Naive thymus-derived CD4-positive, alpha-beta T cell (primary cell): Measurements from ENCODE around the gene KNDC1. TPM values are rescaled to one million over a fixed set of nuclear protein-coding genes. Genes with fewer than 3 reads are reported as not detected.
"Not testable (repeated sequence)": the region's sequence is repeated elsewhere in the genome, so short reads cannot be mapped to it uniquely, and the experiment has no call there.

Experiments used
- ATAC-seq: fragments of 150-1000 bp; cut with Tn5 transposase; 2 replicates; pipeline ENCODE4 v1.10.0; 2021; ENCODE audit warnings: mild to moderate bottlenecking, moderate library complexity
- CTCF ChIA-PET: fragments of 350-600 bp; sonication (Branson Sonifier 250); formaldehyde crosslinking; loops from one replicate; lab custom pipeline; 2021; ENCODE audit warnings: antibody characterized with exemption; lab: Charles Lee
- POLR2A ChIA-PET: fragments of 350-600 bp; sonication (Branson Sonifier 250); formaldehyde crosslinking; loops from one replicate; lab custom pipeline; 2021; ENCODE audit warnings: antibody characterized with exemption, inconsistent platforms; lab: Charles Lee
- DNase-seq, 9 donors: peaks; one replicate each; pipeline versions ENCODE4 v3.0.0 to v3.0.0-alpha.2; 2020 to 2022; ENCODE audit warnings: mixed read lengths in 1 of 9
- H3K27ac ChIP-seq: one replicate; pipeline ENCODE4 v1.7.0; 2013; ENCODE audit warnings: mild to moderate bottlenecking, low read depth, low read length, moderate library complexity
- H3K27me3 ChIP-seq, 2 donors: one replicate each; pipeline ENCODE4 v1.7.0; 2013; ENCODE audit warnings: low read length in 2 of 2, mild to moderate bottlenecking in 2 of 2, moderate library complexity in 2 of 2; ENCODE audit not compliant: control insufficient read depth in 2 of 2, insufficient read depth in 2 of 2
- H3K36me3 ChIP-seq, 3 experiments: 1 replicate in 2 of 3; 2 replicates in 1 of 3; pipeline ENCODE4 v1.7.0; 2013; ENCODE audit warnings: low read length in 3 of 3, mild to moderate bottlenecking in 3 of 3, moderate library complexity in 1 of 3; ENCODE audit not compliant: insufficient read depth in 3 of 3, control insufficient read depth in 2 of 3
- H3K4me1 ChIP-seq, 2 donors: one replicate each; pipeline ENCODE4 v1.7.0; 2013; ENCODE audit warnings: low read length in 2 of 2, mild to moderate bottlenecking in 2 of 2, moderate library complexity in 1 of 2; ENCODE audit not compliant: control insufficient read depth in 2 of 2, insufficient read depth in 2 of 2
- H3K4me3 ChIP-seq: 2 replicates; pipeline ENCODE4 v1.7.0; 2013; ENCODE audit warnings: mild to moderate bottlenecking, low read length
- H3K9me3 ChIP-seq, 3 experiments: 1 replicate in 2 of 3; 2 replicates in 1 of 3; pipeline ENCODE4 v1.7.0; 2013; ENCODE audit warnings: low read length in 3 of 3; ENCODE audit not compliant: control insufficient read depth in 2 of 3
- H3K27ac Mint-ChIP-seq, 9 donors: one replicate each; pipeline ENCODE4 v1.8.0; 2020 to 2022; ENCODE audit warnings: mixed read lengths in 9 of 9, mild to moderate bottlenecking in 8 of 9, moderate library complexity in 5 of 9, inconsistent platforms in 2 of 9
- H3K27me3 Mint-ChIP-seq, 5 donors: one replicate each; pipeline ENCODE4 v1.8.0; 2021 to 2022; ENCODE audit warnings: mixed read lengths in 5 of 5, mild to moderate bottlenecking in 1 of 5
- H3K36me3 Mint-ChIP-seq, 5 donors: one replicate each; pipeline ENCODE4 v1.8.0; 2020 to 2022; ENCODE audit warnings: mixed read lengths in 5 of 5, mild to moderate bottlenecking in 3 of 5, inconsistent platforms in 1 of 5
- H3K4me1 Mint-ChIP-seq, 7 donors: one replicate each; pipeline ENCODE4 v1.8.0; 2020 to 2022; ENCODE audit warnings: mixed read lengths in 7 of 7, mild to moderate bottlenecking in 3 of 7, inconsistent platforms in 1 of 7
- H3K4me3 Mint-ChIP-seq, 10 donors: one replicate each; pipeline ENCODE4 v1.8.0; 2020 to 2022; ENCODE audit warnings: mild to moderate bottlenecking in 10 of 10, mixed read lengths in 10 of 10, moderate library complexity in 6 of 10, inconsistent platforms in 2 of 10
- H3K9me3 Mint-ChIP-seq, 11 donors: one replicate each; pipeline ENCODE4 v1.8.0; 2020 to 2022; ENCODE audit warnings: mixed read lengths in 11 of 11, mild to moderate bottlenecking in 4 of 11, inconsistent platforms in 1 of 11, moderate library complexity in 1 of 11
- intact Hi-C, 2 donors: fragments of 100-400 bp; cut with micrococcal nuclease; formaldehyde crosslinking; loops; one replicate each; pipeline ENCODE4 v1.15.1; 2023
- polyA plus RNA-seq, 2 donors: library from polyadenylated mRNA; unstranded; fragments of 300-500 nt; fragmentation: Illumina TruSeq; gene quantifications; one replicate each; pipeline ENCODE4 v1.2.3, GENCODE V29; 2021
- total RNA-seq, 6 experiments: library from RNA in 5 of 6; stranded (reverse) in 5 of 6; gene quantifications; 1 replicate in 5 of 6; 2 replicates in 1 of 6; pipeline ENCODE4 v1.2.3 and lab custom pipeline; 2021 to 2026

KNDC1 gene
- total and polyA plus RNA-seq, 7 experiments from 2014 or later, result 0.05 to 3.6 (median 0.60) TPM; not detected in 3

GRCh38 chr10:133264461-133264860, 104.4 kb downstream of the KNDC1 start:
- H3K27ac Mint-ChIP-seq, result peak overlapping the region; percentile 28 to 86 (median 51)
- ChIA-PET CTCF (interaction anchor here (0.7 to 1.2 kb wide), 4 partner anchors 11 to 821 kb away, joined by 3 to 6 read pairs (median 4); no protein-coding TSS in a partner anchor), POLR2A (interaction anchor here (0.7 to 6.5 kb wide), 5 partner anchors 10 to 126 kb away, joined by 3 to 37 read pairs (median 3); partner anchors contain the start of gene ADAM8)
- Histone ChIP-seq H3K36me3 (peaks cover 0 to 26% (median 0%) of the 10 kb centered on the region in 3 experiments), H3K9me3 (no peaks in the 10 kb centered on the region), H3K27me3 (no peaks in the 10 kb centered on the region), H3K4me3 (peak overlapping the region; percentile 30), H3K27ac (peak overlapping the region; percentile 60), H3K4me1 (peaks cover 28 to 42% of the 10 kb centered on the region in 2 donors)
- H3K36me3 Mint-ChIP-seq, result peaks cover 0 to 14% (median 0%) of the 10 kb centered on the region in 5 donors
- H3K4me1 Mint-ChIP-seq, result peaks cover 40 to 58% (median 51%) of the 10 kb centered on the region in 7 donors
- peak overlapping the region; percentile 45 to 81 (median 69) for H3K4me3 Mint-ChIP-seq
- H3K27me3 Mint-ChIP-seq, result no peaks in the 10 kb centered on the region
- peak; percentile 34 for ATAC-seq
- H3K9me3 Mint-ChIP-seq, result no peaks in the 10 kb centered on the region
- DNase-seq, result peak in 6 of 9 donors; percentile 43 to 63 (median 60)
- intact Hi-C loops, result loop anchor here (1.0 to 5.0 kb wide), 7 partner anchors 11 to 1362 kb away; partner anchors contain the start of genes ECHS1 (in 2 of the 2), MTG1 (in 2 of the 2), INPP5A (in 1 of the 2) and PPP2R2D (in 1 of the 2)

DNA sequence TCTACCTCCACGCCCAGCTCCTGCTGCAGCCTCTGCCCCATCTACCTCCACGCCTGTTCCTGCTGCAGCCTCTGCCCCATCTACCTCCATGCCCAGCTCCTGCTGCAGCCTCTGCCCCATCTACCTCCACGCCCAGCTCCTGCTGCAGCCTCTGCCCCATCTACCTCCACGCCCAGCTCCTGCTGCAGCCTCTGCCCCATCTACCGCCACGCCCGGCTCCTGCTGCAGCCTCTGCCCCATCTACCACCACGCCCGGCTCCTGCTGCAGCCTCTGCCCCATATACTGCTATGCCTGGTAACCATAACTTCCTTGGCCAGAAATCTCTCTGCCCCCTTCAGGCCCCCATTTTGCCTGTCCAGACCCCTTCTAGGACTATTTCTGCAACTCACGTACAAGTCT, 105.0 kb downstream of the KNDC1 start:
- H3K27me3 ChIP-seq, intact Hi-C loops, ATAC-seq, H3K9me3 Mint-ChIP-seq, H3K27me3 Mint-ChIP-seq, H3K9me3 ChIP-seq, DNase-seq, H3K4me3 ChIP-seq: not testable (repeated sequence)
- POLR2A ChIA-PET, result interaction anchor here (1.0 to 6.5 kb wide), 2 partner anchors 10 to 125 kb away, joined by 3 to 37 read pairs; partner anchors contain the start of gene ADAM8
- peaks cover 22 to 36% of the 10 kb centered on the region in 2 donors for H3K4me1 ChIP-seq
- Mint-ChIP-seq H3K27ac (peak overlapping the region in 8 of 9 donors; percentile 18 to 74 (median 64)), H3K4me1 (peaks cover 34 to 52% (median 45%) of the 10 kb centered on the region in 7 donors), H3K4me3 (peak overlapping the region in 7 of 10 donors; percentile 20 to 77 (median 47)), H3K36me3 (peaks cover 0 to 14% (median 0%) of the 10 kb centered on the region in 5 donors)
- H3K36me3 ChIP-seq, result peaks cover 0 to 32% (median 0%) of the 10 kb centered on the region in 3 experiments
- H3K27ac ChIP-seq, result peak overlapping the region; percentile 12
- CTCF ChIA-PET, result interaction anchor here (0.7 kb wide), 1 partner anchor 822 kb away, joined by 6 read pairs; no protein-coding TSS in a partner anchor

DNA sequence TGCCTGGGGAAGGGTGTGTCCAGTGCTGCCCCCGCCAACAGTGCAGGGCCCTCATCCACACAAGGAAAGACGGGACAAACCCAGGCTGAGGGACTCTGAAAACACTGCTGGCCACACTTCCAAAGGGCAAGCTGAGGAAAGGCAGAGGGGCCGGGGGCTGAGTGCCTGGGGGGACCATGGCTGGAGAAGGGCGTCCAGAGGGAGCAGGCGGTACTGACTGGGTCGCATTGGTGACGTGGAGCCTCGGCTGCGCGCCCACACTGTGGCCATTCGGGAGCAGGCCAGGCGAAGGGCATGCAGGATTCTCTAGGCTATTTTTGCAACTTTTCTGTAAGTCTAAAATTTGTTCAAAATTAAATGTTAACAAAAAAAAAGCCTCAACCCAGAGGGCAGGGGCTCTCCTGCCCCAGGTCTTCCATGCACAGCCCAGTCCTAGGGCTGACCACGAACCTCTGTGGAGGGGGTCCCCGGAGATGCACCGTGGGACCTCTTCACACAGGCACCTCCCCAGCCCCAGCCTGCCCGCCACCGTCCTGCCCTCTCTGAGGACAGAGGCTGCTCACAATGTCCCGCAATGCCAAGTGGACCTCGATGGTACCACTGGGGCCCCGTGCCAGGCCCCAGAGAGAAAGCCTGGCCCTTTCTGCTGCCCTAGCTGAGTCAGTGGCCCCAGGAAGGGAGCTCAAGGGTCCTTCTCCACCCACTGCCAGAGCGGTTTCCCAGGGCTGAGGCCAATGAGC, 106.2 kb downstream of the KNDC1 start:
- CTCF ChIA-PET, result no interaction called here

GRCh38 chr10:133267293-133267692, 107.3 kb downstream of the KNDC1 start:
- Histone ChIP-seq H3K9me3 (no peaks in the 10 kb centered on the region), H3K4me1 (peaks cover 19 to 25% of the 10 kb centered on the region in 2 donors), H3K27me3 (no peaks in the 10 kb centered on the region), H3K4me3 (no peak overlapping the region), H3K27ac (no peak overlapping the region), H3K36me3 (peaks cover 0 to 53% (median 0%) of the 10 kb centered on the region in 3 experiments)
- Mint-ChIP-seq H3K27ac (no peak overlapping the region), H3K4me1 (peaks cover 22 to 37% (median 32%) of the 10 kb centered on the region in 7 donors), H3K9me3 (no peaks in the 10 kb centered on the region), H3K27me3 (no peaks in the 10 kb centered on the region), H3K4me3 (no peak overlapping the region), H3K36me3 (peaks cover 0 to 16% (median 0%) of the 10 kb centered on the region in 5 donors)
- no peak for DNase-seq
- no peak for ATAC-seq
- POLR2A ChIA-PET, result interaction anchor here (0.8 to 1.5 kb wide), 2 partner anchors 10 to 46 kb away, joined by 3 to 7 read pairs; no protein-coding TSS in a partner anchor
- intact Hi-C loops, result no loop called here
- CTCF ChIA-PET, result interaction anchor here (0.5 kb wide), 1 partner anchor 124 kb away, joined by 3 read pairs; no protein-coding TSS in a partner anchor

More for the DNA sequence above, 106.2 kb downstream of the KNDC1 start:
- Histone ChIP-seq H3K4me3 (no peak overlapping the region), H3K27ac (peak overlapping the region; percentile 35), H3K27me3 (no peaks in the 10 kb centered on the region), H3K9me3 (no peaks in the 10 kb centered on the region), H3K36me3 (peaks cover 0 to 44% (median 0%) of the 10 kb centered on the region in 3 experiments), H3K4me1 (peaks cover 22 to 27% of the 10 kb centered on the region in 2 donors)
- intact Hi-C loops, result no loop called here
- Mint-ChIP-seq H3K27me3 (no peaks in the 10 kb centered on the region), H3K9me3 (no peaks in the 10 kb centered on the region), H3K27ac (peak overlapping the region in 5 of 9 donors; percentile 40 to 62 (median 42)), H3K4me3 (no peak overlapping the region), H3K4me1 (peaks cover 26 to 41% (median 35%) of the 10 kb centered on the region in 7 donors), H3K36me3 (peaks cover 0 to 14% (median 0%) of the 10 kb centered on the region in 5 donors)
- no peak for ATAC-seq
- POLR2A ChIA-PET, result interaction anchor here (0.6 kb wide), 1 partner anchor 130 kb away, joined by 5 read pairs; no protein-coding TSS in a partner anchor
- no peak for DNase-seq

GRCh38 chr10:133267829-133268228, 107.8 kb downstream of the KNDC1 start:
- Histone ChIP-seq H3K27me3 (no peaks in the 10 kb centered on the region), H3K27ac (no peak overlapping the region), H3K4me3 (no peak overlapping the region), H3K36me3 (peaks cover 0 to 58% (median 0%) of the 10 kb centered on the region in 3 experiments), H3K4me1 (peaks cover 16 to 20% of the 10 kb centered on the region in 2 donors), H3K9me3 (no peaks in the 10 kb centered on the region)
- H3K4me3 Mint-ChIP-seq, result no peak overlapping the region
- H3K4me1 Mint-ChIP-seq, result peaks cover 19 to 32% (median 27%) of the 10 kb centered on the region in 7 donors
- H3K36me3 Mint-ChIP-seq, result peaks cover 0 to 16% (median 0%) of the 10 kb centered on the region in 5 donors
- no peaks in the 10 kb centered on the region for H3K9me3 Mint-ChIP-seq
- ChIA-PET CTCF (no interaction called here), POLR2A (interaction anchor here (0.8 to 1.5 kb wide), 2 partner anchors 11 to 45 kb away, joined by 3 to 7 read pairs; no protein-coding TSS in a partner anchor)
- DNase-seq (no peak), ATAC-seq (no peak)
- intact Hi-C loops, result no loop called here
- no peaks in the 10 kb centered on the region for H3K27me3 Mint-ChIP-seq
- no peak overlapping the region for H3K27ac Mint-ChIP-seq

DNA sequence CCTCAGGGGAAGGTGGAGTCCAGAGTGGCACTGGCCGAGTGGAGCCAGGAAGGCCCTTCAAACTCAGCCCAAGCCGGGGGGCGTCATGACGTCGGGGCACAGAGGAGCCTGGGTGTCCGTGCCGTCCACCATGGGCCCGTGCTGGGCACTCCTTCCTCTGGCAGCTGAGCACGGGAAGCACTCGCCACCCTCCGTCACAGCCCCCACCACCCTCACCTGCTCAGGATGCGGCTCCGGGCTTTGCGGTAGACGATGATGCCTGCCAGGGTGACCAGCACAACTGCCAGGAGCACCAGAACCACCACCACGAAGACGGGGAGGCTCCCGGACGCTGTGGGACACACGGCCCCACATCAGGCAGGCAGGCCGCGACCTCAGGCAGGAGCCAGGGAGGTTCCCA, 108.5 kb downstream of the KNDC1 start:
- Mint-ChIP-seq H3K27ac (no peak overlapping the region), H3K4me1 (peaks cover 19 to 25% (median 20%) of the 10 kb centered on the region in 7 donors), H3K9me3 (no peaks in the 10 kb centered on the region), H3K27me3 (no peaks in the 10 kb centered on the region), H3K4me3 (no peak overlapping the region), H3K36me3 (peaks cover 0 to 11% (median 0%) of the 10 kb centered on the region in 5 donors)
- ATAC-seq (no peak), DNase-seq (no peak)
- intact Hi-C loops, result no loop called here
- Histone ChIP-seq H3K9me3 (no peaks in the 10 kb centered on the region), H3K27ac (no peak overlapping the region), H3K4me1 (peaks cover 12 to 13% of the 10 kb centered on the region in 2 donors), H3K36me3 (peaks cover 0 to 65% (median 0%) of the 10 kb centered on the region in 3 experiments), H3K27me3 (no peaks in the 10 kb centered on the region), H3K4me3 (no peak overlapping the region)
- ChIA-PET CTCF (no interaction called here), POLR2A (interaction anchor here (1.5 kb wide), 1 partner anchor 12 kb away, joined by 7 read pairs; no protein-coding TSS in a partner anchor)
